ENCODE measurements around the gene UBE2C. TPM values are rescaled to one million over a fixed set of nuclear protein-coding genes. Genes with fewer than 3 reads are reported as not detected.
A peak's percentile ranks its signal among the peaks of the same experiment; 100 is the strongest.

UBE2C gene
- total and polyA plus RNA-seq, 2 of the 8 experiments (the other 6 are each of a cell fraction or from before 2014, with no cell fraction given): 243 to 326 TPM

DNA sequence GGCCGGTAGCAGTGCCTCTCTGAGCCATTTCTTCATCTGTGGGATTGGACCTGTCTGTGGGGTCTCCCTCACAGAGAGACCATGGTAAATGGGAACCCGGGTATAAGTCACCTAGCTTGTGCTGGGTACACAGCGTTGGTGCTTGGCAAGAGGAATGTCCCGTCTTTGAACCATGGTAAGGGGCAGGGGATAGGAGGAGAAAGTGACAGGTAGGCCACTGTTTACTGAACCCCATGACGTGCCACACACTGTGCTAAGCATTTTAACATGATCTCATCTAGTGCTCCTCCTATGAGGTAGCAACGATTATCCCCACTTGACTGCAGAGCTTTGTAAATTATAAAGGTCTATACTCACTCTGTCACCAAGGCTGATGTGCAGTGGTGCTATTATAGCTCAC lies 15.3 kb downstream of the UBE2C start:
- ChIA-PET POLR2A (ENCODE audit: partially characterized antibody) (interaction anchor here (1.0 to 11.0 kb wide), 4 partner anchors 13 to 63 kb away, joined by 3 to 96 read pairs (median 4); partner anchors contain the start of gene UBE2C), CTCF (ENCODE audit: partially characterized antibody) (interaction anchor here (1.3 to 2.0 kb wide), 3 partner anchors 12 to 83 kb away, joined by 4 to 5 read pairs (median 5); partner anchors contain the start of gene NEURL2)
- Histone ChIP-seq H3K4me1 (replicated peaks in 1 of 4; ENCODE audit: control insufficient read depth in 3 of 4, insufficient read depth in 4 of 4, low read length in 3 of 4) (peaks cover 0 to 12% (median 5%) of the 10 kb centered on the region in 4 experiments; a peak in 6 of 7 replicates), H4K8ac (ENCODE audit: extremely low read depth, insufficient read depth, low read length) (no peak overlapping the region), H4K5ac (ENCODE audit: insufficient read length, low read depth, low read length) (no peak overlapping the region), H3K18ac (ENCODE audit: extremely low read depth, low read length) (no peak overlapping the region), H3K27ac (ENCODE audit: low read depth, low read length) (no peak overlapping the region), H3K9me3 (ENCODE audit: insufficient read depth in 2 of 2, low read depth in 1 of 2, low read length in 1 of 2) (no peaks in the 10 kb centered on the region), H3K27me3 (replicated peaks in 1 of 4; ENCODE audit: control insufficient read depth in 3 of 4, extremely low read depth in 1 of 4, insufficient read depth in 3 of 4, low read length in 3 of 4) (peaks cover 0 to 12% (median 10%) of the 10 kb centered on the region in 4 experiments; a peak in 4 of 7 replicates), H3K4me3 (ENCODE audit: extremely low read depth in 1 of 4, insufficient read depth in 2 of 4, low read depth in 3 of 4, low read length in 4 of 4) (no peak overlapping the region), H2AFZ (ENCODE audit: low read length) (no peak overlapping the region), H2BK120ac (replicated peaks; ENCODE audit: low read depth, low read length) (no peak overlapping the region), H3K4me2 (ENCODE audit: insufficient read depth in 1 of 2, low read depth in 2 of 2, low read length in 2 of 2) (no peak overlapping the region), H2BK20ac (ENCODE audit: low read length) (peak overlapping the region; percentile 62; the same call in 1 of the 2 replicates), H3K56ac (replicated peaks; ENCODE audit: insufficient read length, low read depth, low read length) (no peak overlapping the region), H4K20me1 (replicated peaks in 1 of 2; ENCODE audit: control insufficient read depth in 1 of 2, insufficient read depth in 2 of 2, low read length in 2 of 2) (no peaks in the 10 kb centered on the region), H2BK5ac (ENCODE audit: low read depth, low read length) (no peak overlapping the region), H3K36me3 (ENCODE audit: control insufficient read depth in 2 of 4, insufficient read depth in 4 of 4, low read length in 3 of 4) (no peaks in the 10 kb centered on the region; a peak in 1 of 8 replicates), H2BK15ac (ENCODE audit: low read length) (no peak overlapping the region), H2AK5ac (ENCODE audit: low read depth, low read length) (no peak overlapping the region), H3K79me2 (ENCODE audit: control insufficient read depth in 1 of 2, insufficient read depth in 2 of 2, low read length in 2 of 2) (no peaks in the 10 kb centered on the region), H3K23ac (ENCODE audit: insufficient read length) (no peak overlapping the region), H2BK12ac (ENCODE audit: low read depth, low read length) (0 out of 2 replicates have a peak overlapping the region, but pooled peaks have one; percentile 19), H3K23me2 (ENCODE audit: low read depth, low read length) (peaks cover 2% of the 10 kb centered on the region; the same call in 1 of the 2 replicates), H3K79me1 (ENCODE audit: low read depth, low read length) (no peaks in the 10 kb centered on the region), H4K91ac (replicated peaks; ENCODE audit: insufficient read length, low read length) (peak overlapping the region; percentile 36), H3K14ac (ENCODE audit: insufficient read length) (no peak overlapping the region), H3K4ac (replicated peaks; ENCODE audit: insufficient read length, low read depth, low read length) (no peak overlapping the region), H3K9ac (replicated peaks in 1 of 4; ENCODE audit: extremely low read depth in 1 of 4, low read depth in 3 of 4, low read length in 3 of 4) (no peak overlapping the region)
- FAIRE-seq (no peak), DNase-seq (ENCODE audit: low read depth in 1 of 2, low spot score in 2 of 2) (no peak)
- 85% methylated on average over 6 of the region's 6 CpGs; no CpG with 5 or more reads in 1 of the 2 experiments for WGBS, 2 experiments (ENCODE audit: extremely low coverage in 1 of 2, insufficient coverage in 1 of 2, insufficient read length in 1 of 2, insufficient replicate concordance in 2 of 2, low coverage in 1 of 2, low lambda C conversion rate in 2 of 2, missing lambda C conversion rate in 1 of 2)
- TF ChIP-seq HDAC6 (IDR thresholded peaks at IDR 0.05; ENCODE audit: low read depth, low read length) (no peak), GTF2F1 (IDR thresholded peaks at IDR 0.05; ENCODE audit: borderline replicate concordance, low read depth, low read length) (no peak), CTCF (IDR thresholded peaks at IDR 0.05; ENCODE audit: control extremely low read depth in 1 of 3, insufficient read depth in 1 of 3, low read depth in 1 of 3, low read length in 3 of 3) (no peak)

Data from H1 (cell line).